Measurements from ENCODE around the gene ASMTL. TPM values are rescaled to one million over a fixed set of nuclear protein-coding genes. Genes with fewer than 3 reads are reported as not detected.
"Not testable (repeated sequence)": the region's sequence is repeated elsewhere in the genome, so short reads cannot be mapped to it uniquely, and the experiment has no call there.

Gene ASMTL
- total RNA-seq, 1 experiment from 2014 or later, result 60.9 TPM

DNA sequence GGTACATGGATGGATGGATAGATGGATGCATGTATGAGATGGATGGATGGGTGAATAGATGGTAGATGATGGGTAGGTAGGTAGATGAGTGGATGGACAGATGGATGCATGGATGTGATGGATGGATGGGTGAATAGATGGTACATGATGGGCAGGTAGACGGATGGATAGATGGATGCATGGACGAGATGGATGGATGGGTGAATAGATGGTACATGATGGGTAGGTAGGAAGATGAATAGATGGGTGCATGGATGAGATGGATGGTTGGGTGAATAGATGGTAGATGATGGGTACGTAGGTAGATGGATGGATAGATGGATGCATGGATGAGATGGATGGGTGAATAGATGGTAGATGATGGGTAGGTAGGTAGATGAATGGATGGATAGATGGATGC lies 48.8 kb downstream of the ASMTL start:
- H3K9me3 ChIP-seq, H3K4me3 ChIP-seq, DNase-seq, H3K27me3 ChIP-seq: not testable (repeated sequence)
- peaks cover 74% of the 10 kb centered on the region for H3K36me3 ChIP-seq

DNA sequence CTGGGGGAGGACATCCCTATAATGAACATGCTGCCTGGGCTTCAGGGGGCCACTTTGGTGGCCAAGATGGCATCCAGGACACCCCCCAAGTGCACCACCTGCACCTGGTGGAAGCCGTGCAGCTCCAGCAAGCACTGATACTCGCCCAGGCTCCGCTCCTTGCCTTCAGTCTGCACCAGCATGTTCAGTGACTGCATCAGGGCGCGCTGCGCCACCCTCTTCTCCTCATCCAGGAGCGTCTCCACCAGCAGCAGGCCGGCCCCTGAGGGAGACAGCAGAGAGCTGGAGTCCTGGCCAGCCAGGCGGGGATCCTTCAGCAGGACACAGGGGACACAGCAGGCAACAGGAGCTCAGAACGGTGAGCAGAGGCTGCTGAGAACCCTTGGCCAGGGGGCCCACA lies 49.5 kb downstream of the ASMTL start:
- H3K27me3 ChIP-seq, result no peaks in the 10 kb centered on the region
- H3K4me3 ChIP-seq, result no peak overlapping the region
- no peaks in the 10 kb centered on the region for H3K9me3 ChIP-seq
- peaks cover 80% of the 10 kb centered on the region for H3K36me3 ChIP-seq
- DNase-seq, result no peak

DNA sequence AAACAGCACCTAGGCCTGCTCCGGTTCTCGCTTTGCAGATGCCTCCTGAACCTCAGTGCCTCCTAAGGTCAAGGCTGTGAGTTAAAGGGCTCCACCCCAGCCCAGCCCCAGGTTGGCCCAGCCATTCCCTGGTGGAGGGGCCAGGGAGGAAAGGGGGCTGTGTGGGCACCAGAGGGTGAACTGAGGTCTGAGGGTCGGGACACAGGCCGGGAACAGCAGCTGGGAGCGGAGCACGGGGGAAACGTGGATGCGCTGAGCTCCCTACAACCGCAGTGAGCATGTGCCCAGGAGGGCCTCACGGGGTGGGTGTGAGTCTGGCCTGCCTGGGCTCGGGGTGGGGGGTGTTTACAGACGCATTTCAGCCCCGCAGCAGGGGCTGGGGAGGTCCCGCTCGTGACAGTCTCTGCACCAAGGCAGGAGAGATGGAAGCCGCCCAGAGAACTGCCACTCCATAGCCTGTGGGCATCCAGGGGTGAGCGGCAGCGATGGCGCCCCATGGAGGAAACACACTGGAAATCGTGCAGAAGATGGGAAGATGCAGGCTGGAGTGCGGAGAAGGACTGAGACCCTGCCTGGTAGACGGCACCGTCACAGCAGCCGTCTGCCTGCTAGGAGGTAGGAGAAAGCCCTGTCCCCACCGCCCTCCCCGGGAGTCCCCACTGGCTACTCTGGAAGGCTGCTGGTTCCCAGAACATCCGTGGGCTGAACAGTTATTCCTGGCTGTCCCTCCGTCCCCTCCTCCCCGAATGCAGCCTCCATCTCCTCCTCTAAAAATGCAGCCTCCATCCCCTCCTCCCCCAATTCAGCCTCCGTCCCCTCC lies 50.9 kb downstream of the ASMTL start:
- Histone ChIP-seq H3K27me3 (no peaks in the 10 kb centered on the region), H3K9me3 (no peaks in the 10 kb centered on the region), H3K36me3 (peaks cover 77% of the 10 kb centered on the region), H3K4me3 (no peak overlapping the region)
- DNase-seq, result no peak

DNA sequence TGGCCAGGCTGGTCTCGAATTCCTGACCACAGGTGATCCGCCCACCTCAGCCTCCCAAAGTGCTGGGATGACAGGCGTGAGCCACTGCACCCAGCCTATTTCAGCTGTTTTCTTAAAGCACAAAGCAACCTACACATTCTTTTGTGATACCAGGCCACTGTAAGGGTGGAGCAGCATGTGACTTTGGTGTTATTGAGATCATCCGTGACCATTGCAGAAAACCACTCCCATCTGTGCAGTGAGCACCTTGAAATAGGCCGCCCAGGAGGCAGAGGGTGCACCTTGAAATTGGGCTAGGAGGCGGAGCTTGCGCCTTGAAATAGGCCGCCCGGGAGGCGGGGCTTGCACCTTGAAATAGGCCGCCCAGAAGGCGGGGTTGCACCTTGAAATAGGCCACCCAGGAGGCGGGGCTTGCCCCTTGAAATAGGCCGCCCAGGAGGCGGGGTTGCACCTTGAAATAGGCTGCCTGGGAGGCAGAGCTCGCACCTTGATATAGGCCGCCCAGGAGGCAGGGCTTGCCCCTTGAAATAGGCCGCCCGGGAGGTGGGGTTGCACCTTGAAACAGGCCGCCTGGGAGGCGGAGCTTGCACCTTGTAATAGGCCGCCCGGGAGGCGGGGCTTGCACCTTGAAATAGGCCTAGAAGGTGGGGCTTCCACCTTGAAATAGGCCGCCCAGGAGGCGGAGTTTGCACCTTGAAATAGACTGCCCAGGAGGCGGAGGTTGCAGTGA lies 51.8 kb downstream of the ASMTL start:
- H3K9me3 ChIP-seq, result no peaks in the 10 kb centered on the region
- H3K36me3 ChIP-seq, result peaks cover 80% of the 10 kb centered on the region
- no peak for DNase-seq
- no peaks in the 10 kb centered on the region for H3K27me3 ChIP-seq
- no peak overlapping the region for H3K4me3 ChIP-seq

DNA sequence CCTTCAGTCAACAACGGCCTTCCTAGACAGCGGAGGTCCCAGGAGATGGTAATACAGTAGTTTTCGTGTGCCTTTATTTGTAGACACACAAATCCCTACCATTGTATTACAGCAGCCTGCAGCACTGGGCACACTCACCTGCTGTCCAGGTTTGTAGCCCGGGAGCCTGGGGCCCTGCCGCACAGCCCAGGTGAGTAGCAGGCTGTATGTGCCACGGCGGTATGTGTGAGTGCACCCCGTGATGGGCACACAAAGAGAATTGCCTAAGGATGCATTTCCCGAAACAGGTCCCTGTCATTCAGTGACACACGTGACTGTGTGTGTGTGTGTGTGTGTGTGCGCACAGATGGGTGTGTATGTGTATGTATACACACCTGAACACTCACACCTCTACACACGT lies 52.7 kb downstream of the ASMTL start:
- Histone ChIP-seq H3K9me3 (no peaks in the 10 kb centered on the region), H3K27me3 (no peaks in the 10 kb centered on the region), H3K4me3 (no peak overlapping the region), H3K36me3 (peaks cover 78% of the 10 kb centered on the region)
- DNase-seq, result no peak

DNA sequence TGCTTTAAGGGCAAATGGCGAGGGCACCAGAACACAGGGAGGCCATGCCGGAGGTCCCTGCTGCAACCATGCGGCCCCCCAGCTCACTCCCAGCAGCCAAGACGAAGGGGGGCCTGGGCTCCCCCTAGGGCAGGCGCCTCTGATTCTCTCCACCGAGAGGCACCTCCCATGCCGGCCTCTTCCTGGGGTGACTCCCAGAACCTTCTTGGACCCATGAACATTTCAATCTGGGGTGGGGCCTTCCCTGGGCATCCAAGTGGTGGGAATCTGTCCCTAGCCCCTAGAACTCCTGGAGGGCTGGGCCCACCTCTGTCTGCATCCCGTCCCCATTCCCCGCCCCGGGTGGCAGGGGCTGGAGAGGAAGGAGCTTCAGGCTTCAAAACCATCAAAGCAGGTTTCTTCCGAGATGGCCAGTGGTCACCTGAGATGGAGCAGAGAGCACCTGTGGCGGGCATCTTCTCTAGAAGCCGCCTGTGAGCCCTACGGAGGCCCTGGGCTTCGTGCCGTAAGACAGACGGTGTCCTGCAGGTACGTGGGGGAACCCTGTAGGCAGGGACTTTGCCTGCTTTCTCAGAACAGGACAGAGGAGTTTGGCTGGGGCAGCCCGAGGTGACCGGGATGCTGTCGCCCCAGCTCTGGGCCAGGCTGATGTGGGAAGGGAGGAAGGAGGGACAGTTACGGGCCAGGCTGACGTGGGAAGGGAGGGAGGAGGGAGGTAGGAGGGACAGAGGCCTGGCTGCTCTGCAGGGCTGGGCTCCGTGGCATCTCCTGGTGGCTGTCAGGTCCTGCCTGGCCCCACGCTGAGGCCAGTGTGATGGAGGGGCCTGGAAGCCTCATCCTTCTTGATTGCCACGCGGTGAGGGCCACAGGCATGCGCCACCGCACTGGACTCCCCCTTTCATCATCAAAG lies 54.0 kb downstream of the ASMTL start:
- no peak for DNase-seq
- Histone ChIP-seq H3K27me3 (no peaks in the 10 kb centered on the region), H3K4me3 (no peak overlapping the region), H3K9me3 (no peaks in the 10 kb centered on the region), H3K36me3 (peaks cover 71% of the 10 kb centered on the region)

DNA sequence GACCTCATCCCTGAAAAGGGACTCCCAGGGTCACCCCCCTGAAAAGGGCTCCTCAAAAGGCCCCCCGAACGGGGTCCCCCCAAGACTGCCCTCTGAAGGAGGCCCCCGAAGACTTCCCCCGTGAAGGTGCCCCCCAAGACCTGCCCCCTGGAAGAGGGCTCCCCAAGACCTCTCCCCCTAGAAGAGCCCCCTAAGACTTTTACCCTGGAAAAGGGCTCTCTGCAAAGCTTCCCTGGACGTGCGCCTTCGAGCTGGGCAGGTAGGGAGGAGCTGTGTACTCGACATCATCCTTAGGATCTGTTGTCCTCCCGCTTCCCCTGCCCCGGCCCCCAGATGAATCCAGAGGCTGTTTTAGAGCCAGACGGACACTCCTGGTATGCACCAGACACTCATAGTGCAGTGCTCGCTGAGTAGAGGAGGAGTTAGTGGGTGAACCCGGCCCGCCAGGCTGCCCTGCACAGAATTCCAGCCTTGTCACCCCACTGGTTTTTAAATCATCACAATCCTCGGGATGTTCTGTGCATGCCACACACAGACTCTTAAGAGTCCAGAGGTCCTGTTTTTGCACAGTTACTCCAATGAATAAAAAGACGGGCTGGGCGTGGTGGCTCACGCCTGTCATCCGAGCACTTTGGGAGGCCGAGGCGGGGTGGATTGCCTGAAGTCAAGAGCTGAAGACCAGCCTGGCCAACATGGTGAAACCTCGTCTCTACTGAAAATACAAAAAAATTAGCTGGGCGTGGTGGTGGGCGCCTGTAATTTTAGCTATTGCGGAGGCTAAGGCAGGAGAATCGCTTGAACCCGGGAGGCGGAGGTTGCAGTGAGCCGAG lies 55.1 kb downstream of the ASMTL start:
- DNase-seq, result no peak
- Histone ChIP-seq H3K36me3 (peaks cover 63% of the 10 kb centered on the region), H3K4me3 (no peak overlapping the region), H3K27me3 (no peaks in the 10 kb centered on the region), H3K9me3 (no peaks in the 10 kb centered on the region)

DNA sequence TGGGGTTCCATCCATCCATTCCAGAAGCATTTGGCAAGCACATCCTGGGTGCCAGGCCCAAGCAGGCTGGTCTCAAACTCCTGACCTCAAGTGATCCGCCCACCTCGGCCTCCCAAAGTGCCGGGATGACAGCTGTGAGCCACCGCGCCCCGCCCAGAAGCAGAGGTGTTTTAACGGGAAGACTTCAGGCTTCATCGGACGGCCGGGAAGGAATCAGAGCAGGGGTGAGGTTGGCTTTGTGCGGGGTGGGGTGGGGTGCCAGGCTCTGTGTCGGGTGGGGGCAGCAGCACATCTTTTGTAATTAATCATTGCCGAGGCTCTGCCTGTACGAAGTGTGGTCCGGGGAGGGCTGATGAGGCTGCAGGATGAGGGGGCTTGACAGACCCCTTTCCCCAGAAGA lies 55.7 kb downstream of the ASMTL start:
- Histone ChIP-seq H3K4me3 (no peak overlapping the region), H3K27me3 (no peaks in the 10 kb centered on the region), H3K9me3 (no peaks in the 10 kb centered on the region), H3K36me3 (peaks cover 61% of the 10 kb centered on the region)
- DNase-seq, result no peak

DNA sequence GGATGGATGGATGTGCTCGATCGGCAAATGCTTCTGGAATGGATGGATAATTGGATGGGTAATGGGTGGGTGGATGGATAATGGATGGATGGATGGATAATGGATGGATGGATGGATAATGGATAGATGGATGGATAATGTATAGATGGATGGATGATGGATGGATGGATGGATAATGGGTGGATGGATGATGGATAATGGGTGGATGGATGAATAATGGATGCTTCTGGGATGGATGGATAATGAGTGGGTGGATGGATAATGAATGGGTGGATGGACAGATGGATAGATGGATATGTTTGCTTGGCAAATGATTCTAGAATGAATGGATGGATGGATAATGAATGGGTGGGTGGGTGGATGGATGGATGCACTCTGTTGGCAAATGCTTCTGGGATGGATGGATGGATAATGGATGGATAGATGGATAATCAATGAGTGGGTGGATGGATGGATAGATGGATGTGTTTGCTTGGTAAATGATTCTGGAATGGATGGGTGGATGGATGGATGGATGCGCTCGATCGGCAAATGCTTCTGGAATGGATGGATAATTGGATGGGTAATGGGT lies 57.0 kb downstream of the ASMTL start:
- H3K9me3 ChIP-seq, result no peaks in the 10 kb centered on the region
- peaks cover 61% of the 10 kb centered on the region for H3K36me3 ChIP-seq
- H3K27me3 ChIP-seq, result no peaks in the 10 kb centered on the region
- no peak for DNase-seq
- H3K4me3 ChIP-seq, result no peak overlapping the region

DNA sequence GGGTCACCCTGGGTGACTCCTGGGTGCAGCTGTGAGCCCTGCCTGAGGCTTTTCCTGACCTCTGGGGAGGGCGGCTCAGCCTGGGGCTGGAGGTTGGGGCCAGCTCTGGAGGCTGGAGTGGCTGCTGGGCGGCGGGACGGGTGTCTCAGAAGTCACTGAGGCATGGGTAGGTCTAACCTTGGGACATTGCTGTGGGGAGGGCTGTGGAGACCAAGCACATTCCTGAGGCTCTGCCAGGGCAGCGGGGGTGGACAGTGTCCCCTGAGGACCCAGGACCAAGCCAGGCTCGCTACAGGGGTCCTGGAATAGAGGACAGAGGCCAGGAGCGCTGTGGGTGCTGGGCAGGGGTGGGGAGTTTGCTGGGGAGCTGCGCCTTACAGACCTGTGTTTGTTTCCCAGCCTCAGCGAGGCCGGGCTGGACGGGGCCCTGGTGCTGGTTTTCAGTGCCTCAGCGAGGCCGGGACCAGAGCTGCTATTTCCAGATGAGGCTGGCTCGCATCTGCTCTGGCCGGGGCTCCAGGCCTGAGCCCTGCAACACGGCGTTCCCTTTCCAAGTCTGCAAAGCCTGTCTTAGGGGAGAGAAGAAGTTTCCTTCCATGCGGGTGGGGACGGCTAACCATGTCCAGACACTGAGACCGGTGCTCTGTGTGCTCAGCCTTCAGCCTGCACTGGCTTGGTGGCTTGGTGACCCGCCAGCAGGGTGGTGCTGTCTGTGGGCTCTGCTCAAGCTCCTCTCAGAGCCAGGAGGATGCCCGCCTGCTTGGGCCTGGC lies 57.8 kb downstream of the ASMTL start:
- Histone ChIP-seq H3K9me3 (no peaks in the 10 kb centered on the region), H3K4me3 (peak overlapping the region; percentile 4; the same call in 1 of the 2 replicates), H3K27me3 (no peaks in the 10 kb centered on the region), H3K36me3 (peaks cover 61% of the 10 kb centered on the region)
- no peak for DNase-seq

DNA sequence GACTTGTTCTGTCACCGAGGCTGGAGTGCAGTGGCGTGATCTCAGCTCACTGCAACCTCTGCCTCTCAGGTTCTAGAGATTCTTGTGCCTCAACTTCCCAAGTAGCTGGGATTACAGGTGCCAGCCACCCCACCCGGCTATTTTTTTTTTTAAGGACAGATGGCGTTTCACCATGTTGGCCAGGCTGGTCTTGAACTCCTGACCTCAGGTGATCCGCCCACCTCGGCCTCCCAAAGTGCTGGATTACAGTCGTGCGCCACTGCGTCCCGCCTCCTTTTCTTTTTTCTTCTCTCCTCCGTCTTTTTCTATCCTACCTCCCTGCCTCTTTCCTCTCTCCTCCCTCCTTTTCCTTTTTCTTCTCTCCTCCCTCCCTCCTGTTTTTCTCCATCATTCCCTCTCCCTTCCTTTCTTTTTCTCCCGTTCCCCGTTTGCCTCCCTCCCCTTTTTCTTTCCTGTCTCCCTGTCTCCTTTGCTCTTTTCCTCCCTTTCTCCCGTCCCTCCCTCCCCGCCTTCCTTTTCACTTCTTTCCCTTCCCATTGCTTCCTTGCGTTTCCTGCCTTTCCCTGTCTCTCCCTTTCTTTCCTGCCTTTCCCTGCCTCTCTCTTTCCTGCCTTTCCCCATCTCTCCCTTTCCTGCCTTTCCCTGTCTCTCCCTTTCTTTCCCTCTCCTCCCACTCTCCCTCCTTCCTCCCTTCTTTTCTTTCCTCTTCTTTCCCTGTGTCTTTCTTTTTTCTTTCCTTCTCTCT lies 58.7 kb downstream of the ASMTL start:
- Histone ChIP-seq H3K9me3 (no peaks in the 10 kb centered on the region), H3K4me3 (peak overlapping the region; percentile 97), H3K36me3 (peaks cover 62% of the 10 kb centered on the region), H3K27me3 (no peaks in the 10 kb centered on the region)
- no peak for DNase-seq

DNA sequence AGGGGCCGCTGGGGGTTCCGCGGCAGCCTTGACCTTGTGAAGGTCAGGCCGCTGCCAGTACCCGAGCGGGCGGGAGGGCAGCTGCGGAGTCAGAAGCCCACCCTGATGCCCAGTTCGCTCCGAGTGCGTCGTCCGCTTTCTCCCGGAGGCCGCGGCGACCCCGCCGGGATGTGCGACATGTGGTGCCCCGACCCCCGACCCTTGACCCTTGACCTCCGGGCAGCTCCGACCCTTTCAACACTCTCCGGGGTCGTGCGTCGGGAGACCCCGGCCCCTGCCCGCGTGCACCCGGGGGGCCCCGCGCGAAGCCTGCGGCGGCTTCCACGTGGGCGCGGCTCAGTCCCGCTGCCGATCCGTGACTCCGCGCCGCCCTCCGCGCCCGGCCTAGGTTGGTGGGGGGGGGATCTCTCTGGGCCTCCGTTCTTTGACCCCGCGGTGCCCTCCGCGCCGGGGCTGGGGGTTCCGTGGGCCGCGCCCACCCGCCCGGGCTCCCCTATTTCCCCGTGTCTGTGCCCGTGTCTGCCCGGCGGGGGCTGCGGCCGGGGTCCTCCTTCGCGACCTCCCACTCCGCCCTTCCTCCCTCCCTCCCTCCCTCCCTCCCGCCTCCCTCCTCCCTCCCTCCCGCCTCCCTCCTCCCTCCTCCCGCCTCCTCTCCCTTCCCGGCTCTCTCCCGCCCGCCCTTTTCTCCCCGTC lies 60.2 kb downstream of the ASMTL start:
- DNase-seq, result peak; percentile 92
- Histone ChIP-seq H3K36me3 (peaks cover 65% of the 10 kb centered on the region), H3K27me3 (no peaks in the 10 kb centered on the region), H3K9me3 (no peaks in the 10 kb centered on the region), H3K4me3 (peak overlapping the region; percentile 97)

DNA sequence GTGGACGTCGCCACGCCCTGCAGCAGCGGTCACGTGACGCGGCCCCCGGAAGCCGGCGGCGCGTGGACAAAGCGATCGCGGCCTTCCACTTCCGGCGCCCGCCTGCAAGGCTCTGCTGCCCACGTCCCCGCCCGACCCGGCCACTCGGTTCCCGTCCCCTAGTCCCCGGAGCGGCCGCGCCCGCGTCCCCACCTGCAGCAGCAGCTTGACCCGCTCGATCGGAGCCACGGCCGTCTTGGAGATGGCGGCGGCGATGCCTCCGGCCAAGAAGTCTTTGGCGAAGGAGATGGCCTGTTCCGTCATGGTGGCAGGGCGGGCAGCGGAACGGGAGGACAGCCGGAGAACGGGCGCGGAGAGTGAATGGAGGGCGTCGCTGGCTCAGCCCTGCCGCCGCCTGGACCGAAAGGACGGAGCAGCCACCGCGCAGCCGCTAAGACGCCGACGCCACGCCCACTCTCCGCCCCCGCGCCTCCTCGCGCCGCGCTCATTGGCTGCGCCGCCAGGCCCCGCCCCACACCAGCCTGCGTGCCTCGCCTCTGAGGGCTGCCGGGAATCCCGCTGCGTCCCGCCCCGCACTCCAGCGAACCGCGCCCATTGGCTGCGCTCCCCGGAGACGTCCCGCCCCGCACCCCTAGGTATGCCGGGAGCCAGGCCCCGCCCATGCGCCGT lies 60.9 kb downstream of the ASMTL start, which contains the start of gene SLC25A6:
Gene SLC25A6, minus strand, starts transcription at position 407 of the 669 bp plus-strand sequence. Its CDS starts 104 bp downstream, at position 303.
- peak; percentile 100 for DNase-seq
- H3K9me3 ChIP-seq, result no peaks in the 10 kb centered on the region
- peaks cover 70% of the 10 kb centered on the region for H3K36me3 ChIP-seq
- H3K4me3 ChIP-seq, result peak within 1 kb of the TSS; percentile 97
- H3K27me3 ChIP-seq, result no peaks in the 10 kb centered on the region

DNA sequence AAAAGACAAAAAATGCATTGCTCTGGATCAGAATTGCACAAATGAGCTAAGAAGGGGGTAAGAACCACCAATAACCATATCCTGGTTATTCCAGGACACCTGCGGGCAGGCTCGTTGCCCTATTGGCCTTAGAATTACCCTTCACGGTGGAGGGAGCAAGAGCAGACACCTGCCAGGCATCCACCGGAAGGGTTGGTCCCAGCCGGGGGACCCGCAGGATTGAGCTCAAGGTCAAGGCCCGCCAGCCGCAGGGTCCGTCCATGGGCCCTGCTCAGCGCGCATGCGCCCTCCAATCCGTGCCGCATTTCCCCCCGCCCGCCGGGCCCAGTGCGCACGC lies 61.4 kb downstream of the ASMTL start:
- no peak for DNase-seq
- Histone ChIP-seq H3K27me3 (no peaks in the 10 kb centered on the region), H3K9me3 (no peaks in the 10 kb centered on the region), H3K36me3 (peaks cover 70% of the 10 kb centered on the region), H3K4me3 (peak overlapping the region; percentile 97)
